Transverse colon (tissue), 4 donors: ENCODE results near the gene JARID2. TPM values are rescaled to one million over a fixed set of nuclear protein-coding genes. Genes with fewer than 3 reads are reported as not detected.

Experiments
- DNase-seq: peaks from one replicate; pipeline ENCODE4 v3.0.0-alpha.2; 2019
- H3K27ac ChIP-seq, 4 donors: fragments of 200-600 bp; sonication (generic); 2 replicates each; pipeline ENCODE4 v1.5.1; 2016 to 2018; ENCODE audit warnings: inconsistent platforms in 4 of 4
- H3K27me3 ChIP-seq: fragments of 200-600 bp; sonication (generic); 2 replicates; pipeline ENCODE4 v1.5.1; 2017; ENCODE audit warnings: inconsistent platforms
- H3K36me3 ChIP-seq, 4 donors: fragments of 200-600 bp; sonication (generic); 2 replicates each; pipeline ENCODE4 v1.5.1; 2017 to 2019; ENCODE audit warnings: inconsistent platforms in 4 of 4
- H3K4me1 ChIP-seq, 4 donors: fragments of 200-600 bp; sonication (generic); 2 replicates each; pipeline ENCODE4 v1.5.1; 2017 to 2020; ENCODE audit warnings: inconsistent platforms in 4 of 4
- H3K4me3 ChIP-seq, 4 donors: fragments of 200-600 bp; sonication (generic); 1 replicate in 1 of 4; 2 replicates in 3 of 4; pipeline versions ENCODE4 v1.5.1 to v1.6.1; 2017 to 2019; ENCODE audit warnings: inconsistent platforms in 4 of 4
- H3K9me3 ChIP-seq, 2 donors: fragments of 200-600 bp; sonication (generic); 2 replicates each; pipeline ENCODE4 v1.5.1; 2017 to 2019; ENCODE audit warnings: inconsistent platforms in 2 of 2
- CTCF ChIP-seq, 5 experiments: fragments of 200-600 bp in 3 of 5; fragments of 450-650 bp in 2 of 5; sonication (generic) in 3 of 5; IDR thresholded peaks; 1 replicate in 2 of 5; 2 replicates in 3 of 5; pipeline ENCODE4 v1.5.1; 2016 to 2017; ENCODE audit warnings: antibody characterized with exemption in 5 of 5, inconsistent platforms in 3 of 5, mild to moderate bottlenecking in 2 of 5, moderate library complexity in 1 of 5
- EP300 ChIP-seq: sonication (generic); formaldehyde crosslinking; IDR thresholded peaks from one replicate; pipeline ENCODE4 v1.6.1; 2017; ENCODE audit warnings: antibody characterized with exemption, low read depth
- POLR2A ChIP-seq: fragments of 450-650 bp; IDR thresholded peaks from one replicate; pipeline ENCODE4 v1.6.1; 2016; ENCODE audit warnings: antibody characterized with exemption, mild to moderate bottlenecking, moderate library complexity
- POLR2AphosphoS5 ChIP-seq, 3 donors: sonication (generic); formaldehyde crosslinking; IDR thresholded peaks; one replicate each; pipeline ENCODE4 v1.6.1; 2016; ENCODE audit warnings: antibody characterized with exemption in 3 of 3
- WGBS, 2 donors: methylation state at CpG; one replicate each; pipeline ENCODE4 v1.1.5; 2018; ENCODE audit warnings: low coverage in 1 of 2; 5-methylcytosine and 5-hydroxymethylcytosine counted together
- in situ Hi-C, 4 donors: fragments of 200-750 bp; cut with MboI; loops; one replicate each; pipeline versions ENCODE4 v1.15.0 to v1.15.1; 2017; ENCODE audit warnings: low sequenced_read_pairs in 3 of 4, low pct_ligation_motif_present in 1 of 4, low pct_unique_long_range_greater_than_20kb in 1 of 4
- intact Hi-C: fragments of 100-400 bp; cut with DNase I; formaldehyde crosslinking; loops from one replicate; pipeline ENCODE4 v1.15.1; 2023; ENCODE audit warnings: low total_unique reads
- total RNA-seq, 4 donors: library from RNA; depleted of rRNA; stranded (reverse); fragments of >200 nt; gene quantifications; one replicate each; pipeline ENCODE4 v1.1.0, GENCODE V29; 2016

Gene JARID2
- total RNA-seq, 4 donors from 2014 or later, result 9.4 to 18.7 (median 10.9) TPM

- H3K9me3 ChIP-seq, result no peaks in the 10 kb centered on the region
- TF ChIP-seq POLR2AphosphoS5 (IDR thresholded peaks at IDR 0.05) (no peak), CTCF (IDR thresholded peaks at IDR 0.05) (no peak)
- H3K27me3 ChIP-seq, result no peaks in the 10 kb centered on the region
- no peak overlapping the region for H3K4me3 ChIP-seq
- intact Hi-C loops, result no loop called here
- in situ Hi-C loops, result loop anchor here in 2 of 4 donors (25.0 kb wide), 1 partner anchor 1016 kb away; no protein-coding TSS in a partner anchor
- 80 to 83% methylated on average over 4 to 7 of the region's 7 CpGs for WGBS, 2 donors
- no peak for DNase-seq
- H3K36me3 ChIP-seq, result no peaks in the 10 kb centered on the region
- H3K27ac ChIP-seq, result no peak overlapping the region
- H3K4me1 ChIP-seq, result no peaks in the 10 kb centered on the region
These were observed 18.0 kb upstream of the JARID2 start for GRCh38 chr6:15227827-15228318.

DNA sequence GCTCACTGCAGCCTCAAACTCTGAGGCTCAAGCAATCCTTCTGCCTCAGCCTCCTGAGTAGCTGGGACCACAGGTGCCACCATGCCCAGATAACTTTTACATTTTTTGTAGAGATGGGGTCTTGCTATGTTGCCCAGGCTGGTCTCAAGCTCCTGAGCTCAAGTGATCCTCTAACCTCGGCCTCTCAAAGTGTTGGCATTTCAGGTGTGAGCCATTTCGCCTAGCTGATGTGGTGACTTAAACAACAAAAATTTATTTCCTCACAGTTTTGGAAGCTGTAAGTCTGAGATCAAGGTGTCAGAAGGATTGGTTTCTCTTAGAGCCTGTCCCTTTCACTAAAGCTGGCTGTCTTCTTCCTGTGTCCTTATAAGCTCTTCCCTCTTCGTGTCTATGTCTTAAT is 15.0 kb upstream of the JARID2 start:
- no peak overlapping the region for H3K27ac ChIP-seq
- H3K4me3 ChIP-seq, result no peak overlapping the region
- no peak for DNase-seq
- in situ Hi-C loops, result loop anchor here in 2 of 4 donors (25.0 kb wide), 1 partner anchor 1019 kb away; no protein-coding TSS in a partner anchor
- no peaks in the 10 kb centered on the region for H3K9me3 ChIP-seq
- H3K36me3 ChIP-seq, result no peaks in the 10 kb centered on the region
- no peaks in the 10 kb centered on the region for H3K4me1 ChIP-seq
- H3K27me3 ChIP-seq, result no peaks in the 10 kb centered on the region
- TF ChIP-seq CTCF (IDR thresholded peaks at IDR 0.05), result no peak
- no peak for TF ChIP-seq EP300
- no peak for TF ChIP-seq POLR2A
- TF ChIP-seq POLR2AphosphoS5 (IDR thresholded peaks at IDR 0.05), result no peak
- 75 to 83% methylated on average over 3 of the region's 3 CpGs for WGBS, 2 donors
- intact Hi-C loops, result no loop called here

DNA sequence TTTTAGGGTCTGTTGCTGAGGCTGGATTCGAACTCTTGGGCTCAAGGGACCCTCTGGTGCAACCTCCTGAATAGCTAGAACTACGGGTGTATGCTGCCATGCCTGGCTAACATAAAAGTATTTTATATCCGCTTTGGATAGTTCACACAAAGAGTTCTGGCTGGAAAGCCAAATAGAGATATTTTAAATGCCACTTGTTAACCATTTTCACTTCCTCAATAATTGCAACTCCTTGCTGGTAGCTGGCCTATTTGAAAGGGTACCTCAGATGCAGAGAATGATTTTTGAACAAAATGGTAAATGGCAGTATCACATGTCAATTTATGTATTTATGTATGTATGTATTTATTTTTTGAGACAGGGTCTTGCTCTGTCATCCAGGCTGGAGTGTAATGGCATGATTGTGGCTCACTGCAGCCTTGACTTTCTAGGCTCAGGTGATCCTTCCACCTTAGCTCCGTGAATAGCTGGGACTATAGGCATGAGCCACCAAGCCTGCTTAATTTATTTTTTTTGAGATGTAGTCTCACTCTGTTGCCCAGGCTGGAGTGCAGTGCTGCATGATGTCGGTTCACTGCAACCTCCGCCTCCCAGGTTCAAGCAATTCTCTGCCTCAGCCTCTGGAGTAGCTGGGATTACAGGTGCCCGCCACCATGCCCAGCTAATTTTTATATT is 12.9 kb upstream of the JARID2 start:
- in situ Hi-C loops, result loop anchor here in 2 of 4 donors (25.0 kb wide), 1 partner anchor 1021 kb away; no protein-coding TSS in a partner anchor
- intact Hi-C loops, result no loop called here
- no peaks in the 10 kb centered on the region for H3K27me3 ChIP-seq
- no peak overlapping the region for H3K27ac ChIP-seq
- no peak for TF ChIP-seq CTCF (IDR thresholded peaks at IDR 0.05)
- TF ChIP-seq POLR2A, result no peak
- no peak for TF ChIP-seq EP300
- no peak for TF ChIP-seq POLR2AphosphoS5 (IDR thresholded peaks at IDR 0.05)
- no peaks in the 10 kb centered on the region for H3K9me3 ChIP-seq
- no peaks in the 10 kb centered on the region for H3K36me3 ChIP-seq
- DNase-seq, result no peak
- H3K4me1 ChIP-seq, result no peaks in the 10 kb centered on the region
- H3K4me3 ChIP-seq, result no peak overlapping the region
- 84 to 100% methylated on average over 3 to 7 of the region's 7 CpGs for WGBS, 2 donors

DNA sequence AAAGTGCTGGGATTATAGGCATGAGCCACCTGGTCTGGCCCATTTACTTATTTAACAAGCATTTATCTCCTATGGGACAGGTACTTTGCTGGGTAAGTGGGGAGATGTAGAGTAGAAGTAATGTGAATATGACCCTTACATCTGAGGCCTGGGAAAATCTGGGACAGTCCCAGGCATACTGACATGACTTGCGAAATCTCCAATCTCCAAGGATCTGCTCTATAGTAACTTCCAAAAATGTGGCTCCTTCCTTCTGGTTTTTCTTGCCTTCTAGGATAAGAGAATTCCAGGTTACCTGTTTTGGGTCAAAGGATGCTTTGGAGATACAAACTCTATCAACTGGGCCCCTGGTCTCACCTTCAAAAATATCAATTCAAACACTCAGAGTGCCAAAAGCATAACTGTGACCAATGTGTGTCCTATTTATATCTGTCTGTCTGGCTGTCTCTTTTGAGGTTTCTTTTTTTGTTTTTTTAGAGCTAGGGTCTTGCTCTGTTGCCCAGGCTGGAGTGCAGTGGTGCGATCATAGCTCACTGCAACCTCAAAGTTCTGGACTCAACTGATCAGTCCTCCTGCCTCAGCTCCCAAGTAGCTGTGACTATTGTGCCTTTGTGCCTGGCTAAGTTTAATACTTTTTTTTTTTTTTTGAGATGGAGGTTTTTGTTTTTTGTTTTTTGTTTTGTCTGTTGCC is 11.7 kb upstream of the JARID2 start:
- 86 to 100% methylated on average over 1 to 2 of the region's 2 CpGs for WGBS, 2 donors
- no peaks in the 10 kb centered on the region for H3K36me3 ChIP-seq
- H3K4me3 ChIP-seq, result no peak overlapping the region
- intact Hi-C loops, result no loop called here
- H3K27me3 ChIP-seq, result no peaks in the 10 kb centered on the region
- no peak for TF ChIP-seq EP300
- TF ChIP-seq CTCF (IDR thresholded peaks at IDR 0.05), result no peak
- no peak for TF ChIP-seq POLR2AphosphoS5 (IDR thresholded peaks at IDR 0.05)
- no peak for TF ChIP-seq POLR2A
- DNase-seq, result no peak
- peaks cover 0 to under 1% (median 0%) of the 10 kb centered on the region in 4 donors for H3K4me1 ChIP-seq
- no peak overlapping the region for H3K27ac ChIP-seq
- H3K9me3 ChIP-seq, result no peaks in the 10 kb centered on the region
- in situ Hi-C loops, result loop anchor here in 2 of 4 donors (25.0 kb wide), 1 partner anchor 1022 kb away; no protein-coding TSS in a partner anchor
